Astrocyte of the hippocampus (primary cell): Measurements from ENCODE around the gene C6orf89.

Source experiments
- DNase-seq: peaks from one replicate; pipeline ENCODE4 v3.0.0; 2011; ENCODE audit warnings: low read depth, low spot score

The C6orf89 gene

GRCh38 chr6:36852481-36853147 is 33.1 kb upstream of the C6orf89 start:
- DNase-seq = peak; percentile 59

GRCh38 chr6:36853325-36853724 is 32.4 kb upstream of the C6orf89 start:
- DNase-seq = peak; percentile 74

- no peak for DNase-seq
Observed at GRCh38 chr6:36855750-36856149, 30.0 kb upstream of the C6orf89 start.

GRCh38 chr6:36856277-36856676 is 29.5 kb upstream of the C6orf89 start:
- DNase-seq = no peak

GRCh38 chr6:36857325-36857724 is 28.4 kb upstream of the C6orf89 start:
- no peak for DNase-seq

GRCh38 chr6:36858407-36858981 is 27.3 kb upstream of the C6orf89 start:
- DNase-seq = peak; percentile 83

- DNase-seq = no peak
Observed at GRCh38 chr6:36860126-36860525, 25.6 kb upstream of the C6orf89 start.

GRCh38 chr6:36862164-36862847 is 23.4 kb upstream of the C6orf89 start:
- no peak for DNase-seq

GRCh38 chr6:36862848-36863382 is 22.8 kb upstream of the C6orf89 start:
- DNase-seq = no peak

- no peak for DNase-seq
Observed at GRCh38 chr6:36863670-36864540, 21.8 kb upstream of the C6orf89 start.

- DNase-seq = no peak
Observed at GRCh38 chr6:36865835-36866234, 19.9 kb upstream of the C6orf89 start.

GRCh38 chr6:36867471-36868224 is 18.1 kb upstream of the C6orf89 start:
- DNase-seq = no peak

- DNase-seq = no peak
Observed at GRCh38 chr6:36871686-36872085, 14.1 kb upstream of the C6orf89 start.

GRCh38 chr6:36873115-36873514 is 12.6 kb upstream of the C6orf89 start:
- no peak for DNase-seq

- DNase-seq = peak; percentile 20
Observed at GRCh38 chr6:36873612-36874442, 11.9 kb upstream of the C6orf89 start.

- peak; percentile 94 for DNase-seq
Observed at GRCh38 chr6:36874443-36875249, 11.1 kb upstream of the C6orf89 start, which contains the start of gene PPIL1. TSS of gene PPIL1 (minus strand) at chr6:36874803. CDS start at chr6:36874772, 31 bp downstream.

- DNase-seq = no peak
Observed at GRCh38 chr6:36875250-36875633, 10.5 kb upstream of the C6orf89 start.

- no peak for DNase-seq
Observed at GRCh38 chr6:36884610-36885009, 1.1 kb upstream of the C6orf89 start.

- no peak for DNase-seq
Observed at GRCh38 chr6:36886950-36887618, 1.3 kb downstream of the C6orf89 start.
